ENCODE results near the gene ATXN7.

ATXN7 gene

GRCh38 chr3:64039332-64039731 is 175.7 kb downstream of the ATXN7 start:
- DNase-seq (ENCODE audit: low spot score in 2 of 2): no peak
- ATAC-seq (ENCODE audit: low read depth): peak; percentile 56
- peak overlapping the region; percentile 61 for H3K27ac Mint-ChIP-seq
- peak overlapping the region; percentile 84 for H3K4me3 Mint-ChIP-seq
- peaks cover 1% of the 10 kb centered on the region for H3K27me3 Mint-ChIP-seq
- peaks cover 24% of the 10 kb centered on the region for H3K4me1 Mint-ChIP-seq
- peaks cover 3% of the 10 kb centered on the region for H3K36me3 Mint-ChIP-seq
- peaks cover 3% of the 10 kb centered on the region for H3K9me3 Mint-ChIP-seq

- Mint-ChIP-seq H3K9me3 (peaks cover 2% of the 10 kb centered on the region), H3K36me3 (peaks cover 2% of the 10 kb centered on the region), H3K4me3 (peak overlapping the region; percentile 84), H3K27ac (peak overlapping the region; percentile 61), H3K4me1 (peaks cover 24% of the 10 kb centered on the region), H3K27me3 (peaks cover 1% of the 10 kb centered on the region)
- peak; percentile 81 for ATAC-seq (ENCODE audit: low read depth)
- DNase-seq (ENCODE audit: low spot score in 2 of 2): no peak
Measured at GRCh38 chr3:64039981-64040733, 176.5 kb downstream of the ATXN7 start.

- no peak for ATAC-seq (ENCODE audit: low read depth)
- Mint-ChIP-seq H3K36me3 (peaks cover 2% of the 10 kb centered on the region), H3K9me3 (peaks cover 2% of the 10 kb centered on the region), H3K27me3 (peaks cover 2% of the 10 kb centered on the region), H3K4me1 (peaks cover 24% of the 10 kb centered on the region), H3K4me3 (no peak overlapping the region), H3K27ac (no peak overlapping the region)
- no peak for DNase-seq (ENCODE audit: low spot score in 2 of 2)
Measured at GRCh38 chr3:64042952-64043351, 179.3 kb downstream of the ATXN7 start.

GRCh38 chr3:64046592-64046991 is 182.9 kb downstream of the ATXN7 start:
- Mint-ChIP-seq H3K4me1 (peaks cover 7% of the 10 kb centered on the region), H3K4me3 (no peak overlapping the region), H3K9me3 (no peaks in the 10 kb centered on the region), H3K27ac (no peak overlapping the region), H3K27me3 (peaks cover 2% of the 10 kb centered on the region), H3K36me3 (peaks cover 2% of the 10 kb centered on the region)
- ATAC-seq (ENCODE audit: low read depth) (no peak), DNase-seq (ENCODE audit: low spot score in 2 of 2) (no peak)

GRCh38 chr3:64046996-64047594 is 183.4 kb downstream of the ATXN7 start:
- Mint-ChIP-seq H3K27me3 (peaks cover 2% of the 10 kb centered on the region), H3K9me3 (no peaks in the 10 kb centered on the region), H3K4me3 (no peak overlapping the region), H3K4me1 (peaks cover 7% of the 10 kb centered on the region), H3K36me3 (no peaks in the 10 kb centered on the region), H3K27ac (no peak overlapping the region)
- ATAC-seq (ENCODE audit: low read depth): no peak
- no peak for DNase-seq (ENCODE audit: low spot score in 2 of 2)

- Mint-ChIP-seq H3K9me3 (no peaks in the 10 kb centered on the region), H3K27me3 (peaks cover 2% of the 10 kb centered on the region), H3K27ac (no peak overlapping the region), H3K4me1 (peaks cover 7% of the 10 kb centered on the region), H3K36me3 (no peaks in the 10 kb centered on the region), H3K4me3 (no peak overlapping the region)
- no peak for ATAC-seq (ENCODE audit: low read depth)
- no peak for DNase-seq (ENCODE audit: low spot score in 2 of 2)
Measured at GRCh38 chr3:64047787-64048186, 184.1 kb downstream of the ATXN7 start.

- Mint-ChIP-seq H3K27me3 (peaks cover 2% of the 10 kb centered on the region), H3K9me3 (no peaks in the 10 kb centered on the region), H3K4me1 (peaks cover 7% of the 10 kb centered on the region), H3K27ac (no peak overlapping the region), H3K36me3 (no peaks in the 10 kb centered on the region), H3K4me3 (no peak overlapping the region)
- DNase-seq (ENCODE audit: low spot score in 2 of 2): no peak
- ATAC-seq (ENCODE audit: low read depth): no peak
Measured at GRCh38 chr3:64048631-64049061, 185.0 kb downstream of the ATXN7 start.

- peaks cover 2% of the 10 kb centered on the region for H3K27me3 Mint-ChIP-seq
- H3K4me1 Mint-ChIP-seq: peaks cover 7% of the 10 kb centered on the region
- ATAC-seq (ENCODE audit: low read depth) (no peak), DNase-seq (ENCODE audit: low spot score in 2 of 2) (no peak)
- H3K4me3 Mint-ChIP-seq: no peak overlapping the region
- no peaks in the 10 kb centered on the region for H3K9me3 Mint-ChIP-seq
- no peaks in the 10 kb centered on the region for H3K36me3 Mint-ChIP-seq
- no peak overlapping the region for H3K27ac Mint-ChIP-seq
Measured at GRCh38 chr3:64049136-64049535, 185.5 kb downstream of the ATXN7 start.

GRCh38 chr3:64049832-64050231 is 186.2 kb downstream of the ATXN7 start:
- no peak overlapping the region for H3K27ac Mint-ChIP-seq

More at GRCh38 chr3:64049832-64050231, 186.2 kb downstream of the ATXN7 start:
- DNase-seq (ENCODE audit: low spot score in 2 of 2): no peak
- H3K9me3 Mint-ChIP-seq: no peaks in the 10 kb centered on the region
- H3K27me3 Mint-ChIP-seq: peaks cover 2% of the 10 kb centered on the region
- H3K36me3 Mint-ChIP-seq: no peaks in the 10 kb centered on the region
- peaks cover 7% of the 10 kb centered on the region for H3K4me1 Mint-ChIP-seq
- no peak for ATAC-seq (ENCODE audit: low read depth)
- H3K4me3 Mint-ChIP-seq: no peak overlapping the region

Data from memory B cell (primary cell).